Forelimb muscle (tissue), 1 donor: ENCODE results near the gene CNKSR3. TPM values are rescaled to one million over a fixed set of nuclear protein-coding genes. Genes with fewer than 3 reads are reported as not detected.
A peak's percentile ranks its signal among the peaks of the same experiment; 100 is the strongest.

Experiments
- DNase-seq: peaks from one replicate; pipeline ENCODE4 v3.0.0-alpha.2; 2013; ENCODE audit warnings: low read depth
- polyA plus RNA-seq: library from polyadenylated mRNA; unstranded; fragments of 120-200 nt; gene quantifications from one replicate; pipeline ENCODE4 v1.2.1, GENCODE V29; 2013; ENCODE audit not compliant: insufficient read length

The CNKSR3 gene
- polyA plus RNA-seq, 1 donor: 13.4 TPM

DNA sequence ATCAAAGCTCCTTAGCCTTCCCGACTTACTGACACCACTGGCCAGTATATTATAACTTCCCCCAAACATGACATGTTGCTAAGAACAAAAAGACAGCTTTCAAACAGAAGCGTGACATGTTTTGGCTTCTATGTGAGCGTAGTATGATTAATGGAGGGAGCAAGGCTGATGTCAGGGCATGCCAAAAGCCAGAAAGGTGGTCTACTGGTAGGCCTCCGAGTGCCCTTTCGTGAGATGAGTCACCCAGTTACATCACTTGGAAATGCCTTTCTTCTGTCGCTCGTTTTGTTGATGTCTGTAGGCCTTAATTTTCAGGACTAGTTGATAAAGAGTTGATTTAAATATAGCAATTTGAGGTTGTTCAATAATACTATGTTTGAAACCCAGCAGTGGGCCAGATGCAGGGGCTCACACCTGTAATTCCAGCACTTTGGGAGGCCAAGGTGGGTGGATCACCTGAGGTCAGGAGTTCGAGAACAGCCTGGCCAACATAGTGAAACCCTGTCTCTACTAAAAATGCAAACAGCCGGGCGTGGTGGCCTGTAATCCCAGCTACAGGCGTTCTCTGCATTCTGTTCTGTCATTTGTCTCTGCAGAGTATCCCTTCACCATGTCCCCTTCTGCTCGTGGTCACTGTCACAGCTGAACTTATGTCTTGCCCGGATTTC, 53.3 kb downstream of the CNKSR3 start:
- no peak for DNase-seq

DNA sequence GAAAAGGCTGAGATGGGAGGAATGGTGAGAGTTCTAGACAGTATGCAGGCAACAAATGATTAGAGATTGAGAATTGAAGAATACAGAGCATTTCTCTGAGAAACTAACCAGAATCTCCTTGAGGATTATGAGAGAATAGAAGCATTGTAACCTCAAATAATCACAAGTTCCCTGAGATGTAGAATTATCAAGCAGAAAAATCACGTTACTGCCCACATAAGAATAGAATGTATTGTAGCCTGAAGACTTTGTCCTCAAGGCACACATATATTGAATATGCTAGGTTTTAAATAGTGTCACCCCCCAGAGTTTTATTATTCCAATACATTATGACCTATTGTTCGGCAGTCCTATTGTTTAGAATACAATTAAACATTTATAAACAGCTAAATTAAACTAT, 57.2 kb downstream of the CNKSR3 start:
- no peak for DNase-seq

DNA sequence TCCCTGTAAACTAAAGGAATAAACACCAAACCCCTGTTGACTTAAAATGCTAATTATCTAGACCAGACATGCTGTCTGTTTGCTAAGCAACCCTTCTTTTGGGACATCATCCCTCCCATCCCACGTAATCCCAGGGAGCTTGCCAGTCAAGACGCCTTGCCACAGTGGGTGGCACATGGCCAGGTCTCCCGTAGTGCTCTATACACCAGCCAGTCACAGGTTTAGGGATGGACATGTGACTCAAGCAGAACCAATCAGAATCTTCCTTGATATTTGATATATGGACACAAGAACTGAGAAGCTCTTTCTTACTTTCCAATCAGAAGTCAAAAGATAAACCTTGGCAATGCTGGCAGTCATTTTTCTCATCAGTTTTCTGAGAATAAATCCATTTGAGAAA, 60.0 kb downstream of the CNKSR3 start:
- no peak for DNase-seq

DNA sequence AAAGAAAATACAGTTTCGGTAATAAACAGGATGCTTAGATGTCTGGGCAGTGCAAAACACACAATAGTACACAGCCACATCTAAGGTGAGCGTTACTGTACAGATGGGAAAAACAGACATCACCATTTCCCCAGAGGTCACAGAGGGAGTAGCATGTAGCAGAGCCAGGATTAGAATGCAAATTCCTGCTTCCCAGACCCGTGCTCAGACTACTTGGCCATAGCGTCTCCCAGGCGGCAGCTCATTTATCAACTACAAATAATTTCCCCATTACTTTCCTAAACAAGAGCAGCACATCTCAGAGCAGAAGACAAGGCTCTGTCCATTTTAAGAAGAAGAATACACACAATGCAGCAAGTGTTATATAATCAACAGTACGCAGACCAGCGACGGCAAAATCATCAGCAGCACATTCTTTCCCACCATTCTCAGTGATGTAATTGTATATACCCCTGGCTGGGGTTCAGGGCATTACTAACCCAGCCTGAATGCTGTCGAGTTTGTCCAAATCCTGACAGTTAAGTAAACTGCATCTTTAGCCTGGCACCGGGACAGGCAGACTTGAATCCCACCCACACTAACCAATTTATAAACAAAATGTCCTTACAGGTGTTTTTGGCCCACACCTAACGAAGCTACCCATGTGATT, 61.9 kb downstream of the CNKSR3 start:
- peak; percentile 77 for DNase-seq

DNA sequence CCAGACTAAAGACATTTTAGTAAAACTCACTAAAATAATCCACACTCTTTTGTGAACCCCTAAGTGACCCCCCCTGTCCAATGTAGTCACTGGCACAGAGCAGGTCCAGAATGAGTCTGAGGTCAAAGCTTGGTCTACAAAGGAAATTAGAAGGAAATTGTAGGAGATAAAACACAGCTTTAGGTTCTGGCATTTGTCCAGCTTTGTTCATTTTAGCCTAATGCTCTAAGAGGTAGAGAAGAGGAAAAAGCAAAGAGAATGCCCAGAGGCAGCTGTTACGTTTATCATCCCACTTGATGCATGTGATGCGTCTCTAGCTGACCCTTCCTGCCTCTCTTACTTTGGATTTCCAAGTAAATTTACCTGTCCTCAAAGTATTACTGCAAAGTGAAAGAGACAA, 62.5 kb downstream of the CNKSR3 start:
- no peak for DNase-seq

DNA sequence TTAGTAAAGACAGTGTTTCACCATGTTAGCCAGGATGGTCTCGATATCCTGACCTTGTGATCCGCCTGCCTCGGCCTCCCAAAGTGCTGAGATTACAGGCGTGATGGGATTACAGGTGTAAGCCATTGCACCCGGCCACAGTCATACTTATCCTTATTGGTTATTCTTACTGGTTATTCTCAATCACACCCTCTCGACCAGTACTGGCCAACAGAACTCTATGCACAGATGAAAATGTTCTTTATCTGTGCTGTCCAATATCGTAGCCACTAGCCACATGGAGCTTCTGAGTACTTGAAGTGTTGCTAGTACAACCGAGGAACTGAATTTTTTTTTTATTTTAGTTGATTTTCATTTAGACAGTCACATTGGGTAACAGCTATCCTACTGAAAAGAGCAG, 63.5 kb downstream of the CNKSR3 start:
- no peak for DNase-seq

DNA sequence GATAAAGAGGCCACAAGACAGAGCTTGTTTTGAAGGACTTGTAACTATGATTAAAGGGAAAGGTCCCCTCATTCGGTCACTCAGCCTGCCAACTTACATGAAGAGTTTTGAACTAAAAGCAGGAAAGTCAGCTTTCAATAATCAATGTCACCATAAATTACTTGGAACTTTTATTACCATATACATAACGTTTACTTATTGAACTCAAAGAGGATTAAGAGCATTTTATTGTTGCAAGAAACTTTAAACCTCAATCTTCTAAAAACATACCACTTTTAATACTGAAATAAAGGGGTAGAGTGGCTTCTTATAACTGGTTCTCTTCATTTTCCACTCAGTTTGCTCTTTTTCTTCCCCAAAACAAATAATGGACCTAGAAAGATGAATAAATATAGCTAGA, 65.1 kb downstream of the CNKSR3 start:
- no peak for DNase-seq

DNA sequence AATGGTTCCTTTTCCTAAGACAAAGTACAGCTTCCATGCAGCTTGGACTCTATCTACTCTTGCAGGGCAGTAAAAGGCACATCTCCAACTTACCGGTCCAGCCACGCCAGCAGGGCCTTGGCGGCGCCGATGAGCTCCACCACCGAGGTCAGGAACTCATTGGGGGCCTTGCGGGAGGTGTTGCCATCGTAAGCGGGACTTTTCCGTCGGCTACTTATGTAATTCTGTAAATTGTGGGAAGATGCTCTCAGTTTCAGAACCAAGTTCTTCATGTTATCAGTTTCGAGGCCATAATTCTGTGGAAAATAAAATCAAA, 68.5 kb downstream of the CNKSR3 start:
- DNase-seq: no peak

DNA sequence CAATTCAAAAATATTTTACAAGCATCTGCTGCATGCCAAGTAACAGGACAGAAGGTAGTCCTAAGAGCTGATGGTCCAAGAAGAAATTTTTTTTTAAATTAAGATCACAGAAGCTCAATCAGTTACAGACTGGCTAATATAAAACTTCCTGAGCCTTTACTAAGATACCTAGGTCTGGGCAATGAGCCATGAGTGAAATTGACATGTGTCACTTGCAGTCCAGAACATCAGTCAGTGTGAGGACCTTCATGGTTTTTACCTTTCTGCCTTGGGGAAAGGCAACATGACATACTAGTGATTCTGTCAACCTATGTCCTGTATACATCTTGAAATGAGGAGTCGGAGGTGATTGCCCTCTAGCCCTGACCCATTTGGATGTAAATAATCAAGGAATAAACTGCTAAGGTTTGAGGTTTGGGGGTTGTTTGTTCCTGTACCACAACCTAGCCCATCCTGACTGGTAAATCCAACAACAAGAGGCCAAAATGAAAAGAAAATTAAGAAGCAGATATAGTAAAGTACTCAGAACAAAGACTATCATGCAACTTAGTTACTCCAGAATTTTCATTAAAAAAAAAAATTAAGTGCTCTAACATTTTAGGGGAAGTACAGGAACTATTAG, 70.0 kb downstream of the CNKSR3 start:
- DNase-seq: no peak

DNA sequence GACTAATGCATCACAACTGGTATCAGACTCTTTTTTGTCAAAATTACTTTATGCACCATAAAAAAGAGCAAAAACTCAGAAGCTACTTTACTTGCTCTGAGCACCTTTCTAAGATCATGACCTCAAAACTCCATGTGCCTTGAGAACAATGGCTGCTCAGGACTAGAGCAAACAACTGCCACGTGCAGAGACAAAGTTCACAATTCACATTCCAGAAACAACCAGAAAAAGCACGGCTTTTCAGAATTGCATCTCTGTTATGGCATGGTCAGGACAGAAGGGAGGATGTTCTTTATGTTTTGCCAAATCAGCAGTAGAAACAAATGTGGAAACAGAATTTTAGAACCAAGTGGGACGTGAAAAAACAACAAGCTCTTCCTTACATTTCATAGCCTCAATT, 70.5 kb downstream of the CNKSR3 start:
- DNase-seq: no peak

DNA sequence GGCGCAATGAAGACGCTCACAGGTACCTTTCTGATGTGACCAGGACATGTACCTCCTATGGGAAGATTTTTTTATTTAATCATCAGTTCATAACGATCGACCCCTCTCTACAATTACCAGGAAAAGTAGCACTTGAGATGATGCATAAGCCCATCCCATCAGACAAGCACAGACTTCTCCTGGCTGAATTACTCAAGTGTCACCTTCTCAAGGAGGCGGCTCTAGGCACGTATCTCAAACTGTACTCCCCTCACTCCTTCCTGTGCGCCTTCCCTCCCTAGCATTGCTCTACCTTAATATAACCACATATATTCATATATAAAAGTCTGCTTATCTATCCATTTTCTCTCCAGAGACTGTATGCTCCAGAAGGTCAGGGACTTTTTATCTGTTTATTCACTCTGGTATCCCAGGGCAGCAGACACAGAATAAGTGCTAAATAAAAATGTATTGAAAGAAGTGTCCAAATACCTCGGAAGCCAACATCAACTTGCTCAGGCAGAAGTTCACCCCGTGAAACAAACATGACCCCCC, 71.5 kb downstream of the CNKSR3 start:
- no peak for DNase-seq

DNA sequence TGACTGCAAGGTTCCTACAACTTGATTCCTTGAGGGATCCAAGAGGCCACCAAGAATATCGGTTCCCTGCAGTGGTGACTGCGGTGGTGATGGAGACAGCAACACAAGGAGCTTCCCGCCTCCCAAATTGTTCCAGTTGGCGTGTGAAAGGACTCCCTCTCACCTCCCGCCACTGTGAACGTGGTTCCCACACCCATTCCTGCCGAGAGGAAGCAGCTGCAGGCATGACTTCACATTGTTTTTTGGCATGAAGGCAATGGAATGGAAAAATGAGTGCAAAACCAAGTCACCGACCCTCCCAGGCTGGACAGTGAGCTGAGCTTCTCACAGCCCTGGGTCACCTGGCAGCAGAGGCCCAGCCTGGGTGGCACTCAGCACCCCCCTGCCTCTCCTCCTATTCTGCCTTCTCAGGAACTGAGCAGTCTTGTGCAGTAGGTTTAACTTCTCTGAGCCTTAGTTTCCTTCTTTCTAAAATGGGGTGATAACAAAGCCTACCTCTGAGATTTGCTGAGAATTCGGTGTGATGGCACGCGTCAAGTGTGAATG, 75.0 kb downstream of the CNKSR3 start:
- DNase-seq: no peak

DNA sequence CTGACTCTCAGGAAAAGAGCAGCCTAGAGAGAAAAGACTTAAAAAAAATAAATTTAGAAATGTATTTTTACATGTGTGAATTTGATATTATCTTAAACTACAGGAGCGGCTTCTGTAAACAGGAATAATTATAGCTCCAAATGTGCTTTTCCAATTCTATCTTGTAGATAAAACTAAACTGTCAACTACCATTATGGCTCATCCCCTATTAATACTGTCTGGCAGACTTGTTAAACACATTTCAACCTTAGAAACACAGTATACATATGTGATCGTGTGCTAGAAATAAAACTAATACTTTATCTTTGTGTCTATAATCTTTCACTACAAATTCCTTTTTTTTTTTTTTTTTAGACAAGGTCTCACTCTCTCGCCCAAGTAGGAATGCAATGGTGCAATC, 75.8 kb downstream of the CNKSR3 start:
- no peak for DNase-seq

DNA sequence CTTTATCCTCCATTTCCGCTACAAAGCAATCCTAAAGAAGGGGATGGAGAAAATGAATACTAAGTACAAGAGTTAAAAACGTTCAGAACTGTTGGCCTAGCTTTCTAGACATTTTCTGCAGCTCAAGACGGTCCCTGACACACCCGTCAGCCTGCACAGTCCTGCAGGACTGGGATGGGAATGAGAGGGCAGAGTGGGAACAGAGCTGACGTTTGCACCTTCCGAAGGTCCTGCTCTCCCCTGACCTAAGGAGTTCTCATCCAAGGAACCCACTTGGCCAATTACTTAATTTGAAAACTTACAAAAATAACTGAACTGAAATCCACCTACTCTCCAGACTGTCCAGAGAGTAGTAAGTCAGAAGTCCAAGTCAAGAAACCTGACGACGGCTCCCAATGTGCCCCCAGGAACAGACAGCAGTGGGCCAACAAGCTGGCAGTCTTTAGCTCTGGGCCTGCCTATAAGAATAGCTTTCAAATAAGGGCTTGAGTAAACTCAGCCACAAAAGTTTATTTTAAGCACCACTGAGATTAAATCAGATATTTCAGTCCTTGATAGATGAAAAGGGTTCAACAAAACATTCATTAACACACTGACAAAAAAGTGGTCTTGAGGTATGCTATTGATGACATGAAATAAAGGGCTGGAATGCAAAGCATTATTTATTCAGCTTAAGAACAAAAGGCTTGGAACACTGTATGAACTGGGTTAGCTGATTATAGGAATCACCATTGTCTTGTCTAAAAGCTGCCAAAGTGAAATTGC, 76.8 kb downstream of the CNKSR3 start:
- DNase-seq: no peak

DNA sequence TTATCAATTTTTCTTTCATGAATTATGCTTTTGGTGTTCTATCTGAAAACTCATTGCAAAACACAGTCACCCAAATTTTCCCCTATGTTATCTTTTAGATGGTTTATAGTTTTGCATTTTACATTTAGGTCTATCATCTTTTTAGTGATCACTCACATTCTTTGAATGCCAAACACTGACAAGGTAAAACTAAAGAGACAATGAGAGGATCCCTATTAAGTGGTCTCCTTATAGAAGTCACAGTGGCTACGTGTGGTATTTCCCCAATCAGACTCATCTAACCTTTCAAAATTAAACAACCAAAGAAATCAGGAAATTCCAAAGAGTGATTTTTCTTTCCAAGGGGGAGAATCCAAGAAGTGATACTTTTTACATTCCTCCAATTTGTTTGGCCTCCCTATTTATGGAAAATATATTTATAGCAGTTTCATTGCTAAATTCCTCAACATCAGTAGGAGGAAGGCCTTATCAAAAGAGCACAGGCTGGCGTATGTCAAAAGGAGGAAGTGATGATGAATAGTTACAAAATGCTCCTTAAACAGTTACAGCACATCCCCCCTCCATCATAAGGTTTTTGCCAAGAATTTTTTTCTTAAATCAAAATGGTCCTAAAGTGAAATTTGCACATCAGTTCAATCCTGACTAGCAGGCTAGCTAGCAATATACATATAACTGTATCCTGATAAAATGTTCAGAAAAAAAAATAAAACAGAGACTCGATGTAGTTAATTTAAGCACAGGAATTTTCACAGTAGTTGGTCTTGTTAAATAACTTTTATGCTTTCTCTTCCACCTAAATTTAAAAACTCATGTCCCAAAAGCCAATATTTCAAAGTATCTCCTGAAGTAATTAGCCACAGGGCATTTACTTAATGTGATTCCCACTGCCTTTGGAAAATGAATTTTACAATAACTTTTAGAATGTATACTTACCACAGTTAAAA, 77.7 kb downstream of the CNKSR3 start:
- DNase-seq: no peak

DNA sequence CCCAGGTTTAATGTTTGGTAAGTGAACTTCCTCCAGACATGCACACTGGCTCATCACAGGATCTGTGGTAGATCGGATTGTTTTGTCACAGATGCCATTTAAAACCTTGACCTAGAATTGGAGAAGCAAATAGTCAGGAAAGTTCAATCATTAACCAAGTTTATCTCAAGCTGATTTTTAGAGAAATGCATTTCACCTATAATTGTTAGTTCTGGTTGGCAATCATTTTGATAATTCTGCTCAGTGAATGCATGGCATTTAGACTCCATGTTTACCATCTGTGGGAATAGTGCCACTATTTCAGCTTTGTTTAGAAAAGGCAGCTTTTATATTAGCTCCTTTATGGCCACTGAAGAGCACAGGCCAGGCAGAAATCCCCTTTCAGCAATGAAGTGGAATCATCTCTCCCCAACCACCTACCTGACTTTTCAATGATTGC, 80.0 kb downstream of the CNKSR3 start:
- no peak for DNase-seq

DNA sequence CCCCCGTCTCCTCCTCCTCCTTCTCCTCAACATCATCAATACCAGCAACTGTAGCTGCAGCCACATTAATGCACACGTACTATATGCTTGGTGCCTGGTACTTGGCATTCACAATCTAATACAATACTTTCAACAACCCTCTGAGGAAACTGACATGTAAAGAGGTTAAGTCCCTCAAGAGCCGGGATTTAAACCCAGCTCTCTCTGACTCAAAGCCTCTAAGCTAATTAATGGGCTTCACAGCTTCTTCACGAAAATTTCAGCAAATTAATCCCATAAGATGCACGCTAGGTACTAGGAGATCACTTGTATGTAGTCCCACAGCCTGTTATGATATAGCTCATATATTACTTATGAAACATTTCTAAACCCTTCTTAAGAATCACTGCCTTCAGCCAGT, 80.8 kb downstream of the CNKSR3 start:
- DNase-seq: no peak

DNA sequence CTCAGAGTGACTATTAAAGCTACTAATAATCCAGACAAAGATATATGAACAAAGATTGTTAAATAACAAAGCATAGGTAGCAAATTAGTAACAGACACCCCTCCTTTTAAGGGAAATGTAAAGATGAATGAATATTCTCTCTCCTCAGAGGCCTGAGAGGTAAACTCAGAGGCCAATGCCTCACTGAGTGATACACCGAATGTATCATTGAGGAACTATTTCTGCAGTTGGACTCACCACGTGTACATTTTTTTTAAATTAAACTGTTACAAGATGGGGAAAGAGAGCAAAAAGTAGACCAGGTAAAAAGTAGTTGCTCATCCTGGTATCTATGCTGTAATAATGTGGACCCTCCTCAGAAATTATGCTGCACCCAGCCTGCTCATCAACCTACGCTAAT, 81.6 kb downstream of the CNKSR3 start:
- DNase-seq: no peak

DNA sequence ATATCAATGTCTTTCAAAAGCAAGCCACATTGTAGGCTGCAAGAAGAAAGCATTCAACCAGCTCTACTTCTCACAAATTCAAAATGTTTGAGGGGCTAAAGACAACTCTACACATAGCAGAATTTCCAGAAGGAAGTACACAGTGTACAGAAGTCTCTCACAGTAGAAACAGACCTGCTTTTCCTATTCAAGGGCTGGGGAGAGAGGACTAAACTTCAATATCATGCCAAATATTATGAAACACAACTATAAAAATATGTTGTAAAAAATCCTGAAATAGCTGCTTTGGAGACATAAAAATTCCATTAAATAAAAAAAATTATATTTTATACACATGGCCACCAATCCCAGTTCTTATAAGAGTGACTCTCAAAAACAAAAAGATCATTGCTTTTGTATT, 83.0 kb downstream of the CNKSR3 start:
- DNase-seq: no peak

DNA sequence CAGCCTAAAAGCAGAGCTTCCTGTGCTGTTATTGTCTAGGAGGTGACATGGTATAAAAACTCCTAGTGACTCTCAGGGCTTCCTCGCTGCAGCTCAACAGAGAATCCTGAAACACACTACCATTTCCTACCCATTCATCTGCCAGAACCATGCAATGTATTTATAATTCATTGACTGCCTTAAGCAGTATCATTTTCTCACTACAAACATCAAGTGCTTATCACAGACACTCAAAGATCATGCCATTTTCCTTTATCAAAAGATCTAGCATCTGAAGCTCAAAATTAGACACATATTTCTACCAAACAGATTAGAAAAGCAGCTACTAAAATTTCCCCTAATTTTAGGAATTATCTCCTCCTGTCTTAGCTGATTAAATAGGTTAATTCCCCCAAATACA, 83.5 kb downstream of the CNKSR3 start:
- no peak for DNase-seq

DNA sequence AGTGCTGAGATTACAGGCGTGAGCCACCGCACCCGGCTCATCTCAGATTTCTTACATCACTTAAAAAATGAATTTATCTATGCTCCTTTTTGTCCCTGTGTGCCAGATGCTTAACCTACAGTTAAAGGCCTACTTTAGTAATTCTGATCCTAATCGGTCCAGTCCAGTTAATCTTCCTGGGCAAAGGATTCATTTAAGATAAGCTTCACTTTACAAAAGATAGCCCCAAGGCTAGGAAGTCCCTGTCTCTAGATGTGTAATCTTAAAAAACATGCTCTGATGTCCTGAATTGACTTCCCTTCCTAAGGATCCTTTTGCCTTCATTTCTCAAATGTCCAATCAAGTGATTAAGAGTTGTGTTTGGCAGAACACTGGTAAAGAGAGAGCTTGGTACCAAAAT, 85.5 kb downstream of the CNKSR3 start:
- no peak for DNase-seq
